Measurements from ENCODE around the gene GRID2. TPM values are rescaled to one million over a fixed set of nuclear protein-coding genes. Genes with fewer than 3 reads are reported as not detected.

The GRID2 gene
- total and polyA plus RNA-seq, 2 of the 4 experiments (the other 2 are of a cell fraction) = under 0.01 TPM; not detected in 1

GRCh38 chr4:93065790-93066189 lies 762.0 kb downstream of the GRID2 start:
- no peaks in the 10 kb centered on the region for H3K36me3 ChIP-seq (ENCODE audit: control insufficient read depth, insufficient read depth, low read length)
- no peak for ATAC-seq (ENCODE audit: low read depth)
- ChIA-PET POLR2A (ENCODE audit: unreplicated experiment) (no interaction called here), CTCF (no interaction called here)
- TF ChIP-seq POLR2A (IDR thresholded peaks at IDR 0.05; ENCODE audit: low read depth, low read length) (no peak), RFX5 (IDR thresholded peaks at IDR 0.05; ENCODE audit: low read depth, low read length) (no peak), RAD21 (IDR thresholded peaks at IDR 0.05; ENCODE audit: low read length) (no peak), ELK1 (IDR thresholded peaks at IDR 0.05; ENCODE audit: borderline replicate concordance, low read depth, low read length) (no peak)
- H2BK20ac ChIP-seq (ENCODE audit: low read depth, low read length) = no peak overlapping the region
- H3K18ac ChIP-seq (ENCODE audit: low read depth, low read length) = no peak overlapping the region
- dilution Hi-C loops (cut with HindIII; ENCODE audit: low sequenced_read_pairs, unreplicated experiment) (no loop called here), intact Hi-C loops (cut with micrococcal nuclease) (no loop called here), in situ Hi-C loops (cut with MboI; ENCODE audit: low sequenced_read_pairs) (no loop called here)
- no peak overlapping the region for H2AK9ac ChIP-seq (replicated peaks; ENCODE audit: low read depth, low read length, poor library complexity)
- H4K20me1 ChIP-seq (ENCODE audit: insufficient read depth, low read length) = no peaks in the 10 kb centered on the region
- H2AK5ac ChIP-seq (ENCODE audit: low read depth, low read length) = no peak overlapping the region
- H3K23ac ChIP-seq (ENCODE audit: low read depth, low read length) = no peak overlapping the region
- H3K9ac ChIP-seq (ENCODE audit: low read depth, low read length) = no peak overlapping the region
- DNase-seq = no peak
- H2BK15ac ChIP-seq (ENCODE audit: low read depth, low read length) = no peak overlapping the region
- H3K79me1 ChIP-seq (ENCODE audit: low read depth in 1 of 2, low read length in 2 of 2) = no peaks in the 10 kb centered on the region
- no peak overlapping the region for H3K27ac ChIP-seq (ENCODE audit: insufficient read depth, low read length)
- H3K9me3 ChIP-seq (ENCODE audit: control insufficient read depth, insufficient read depth, low read length) = no peaks in the 10 kb centered on the region
- H3K9me1 ChIP-seq (ENCODE audit: insufficient read depth, low read length) = no peaks in the 10 kb centered on the region
- H3K4ac ChIP-seq (ENCODE audit: low read depth, low read length) = no peak overlapping the region
- WGBS, 2 experiments (ENCODE audit: extremely low coverage in 2 of 2, insufficient read length in 1 of 2) = no CpG with 5 or more reads among the region's 2 CpGs
- no peak overlapping the region for H3K4me3 ChIP-seq (ENCODE audit: insufficient read depth, low read depth, low read length)
- H4K5ac ChIP-seq (ENCODE audit: low read depth, low read length) = no peak overlapping the region
- H3K4me1 ChIP-seq (ENCODE audit: control insufficient read depth, insufficient read depth, low read length) = no peaks in the 10 kb centered on the region
- H4K8ac ChIP-seq (ENCODE audit: low read depth in 2 of 2, low read length in 2 of 2) = no peak overlapping the region
- no peaks in the 10 kb centered on the region for H3K27me3 ChIP-seq (ENCODE audit: control insufficient read depth, insufficient read depth, low read length)
- no peak overlapping the region for H2AFZ ChIP-seq (replicated peaks; ENCODE audit: low read length, poor library complexity)
- no peak overlapping the region for H2BK5ac ChIP-seq (ENCODE audit: low read depth, low read length, poor library complexity, severe bottlenecking)
- no peak overlapping the region for H3K4me2 ChIP-seq (ENCODE audit: low read depth, low read length)
- no peak overlapping the region for H3K14ac ChIP-seq (replicated peaks; ENCODE audit: low read depth, low read length)
- H4K91ac ChIP-seq (ENCODE audit: insufficient read depth, low read depth, low read length) = no peak overlapping the region
- no TSS peak for BruUV-seq (replicated peaks)
- H2BK120ac ChIP-seq (ENCODE audit: low read depth, low read length) = no peak overlapping the region
- no peak overlapping the region for H3K56ac ChIP-seq (ENCODE audit: extremely low read depth, insufficient read depth, low read length)
